ENCODE measurements around the gene SLFN5.

DNA sequence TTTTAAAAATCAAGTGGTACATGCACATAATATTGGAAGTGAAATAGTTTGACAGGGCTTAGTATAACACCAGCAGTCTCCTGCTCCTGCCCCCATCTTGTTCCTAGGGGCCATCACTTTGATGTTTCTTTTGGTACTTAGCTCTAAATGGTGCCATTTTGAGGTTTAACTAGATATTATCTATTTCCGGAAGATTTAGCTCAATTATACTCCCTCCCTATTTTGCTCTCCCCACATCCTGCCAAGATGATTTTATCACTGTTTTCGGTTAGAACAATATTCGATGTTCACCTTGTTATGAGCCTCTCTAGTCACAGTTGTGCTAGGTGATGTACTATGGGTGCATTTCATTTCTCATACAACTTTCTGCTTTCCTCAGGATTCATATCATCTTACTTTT, 28.7 kb upstream of the SLFN5 start:
- no peak for TF ChIP-seq POLR2A (IDR thresholded peaks at IDR 0.05)
- TF ChIP-seq, protein P1, sequence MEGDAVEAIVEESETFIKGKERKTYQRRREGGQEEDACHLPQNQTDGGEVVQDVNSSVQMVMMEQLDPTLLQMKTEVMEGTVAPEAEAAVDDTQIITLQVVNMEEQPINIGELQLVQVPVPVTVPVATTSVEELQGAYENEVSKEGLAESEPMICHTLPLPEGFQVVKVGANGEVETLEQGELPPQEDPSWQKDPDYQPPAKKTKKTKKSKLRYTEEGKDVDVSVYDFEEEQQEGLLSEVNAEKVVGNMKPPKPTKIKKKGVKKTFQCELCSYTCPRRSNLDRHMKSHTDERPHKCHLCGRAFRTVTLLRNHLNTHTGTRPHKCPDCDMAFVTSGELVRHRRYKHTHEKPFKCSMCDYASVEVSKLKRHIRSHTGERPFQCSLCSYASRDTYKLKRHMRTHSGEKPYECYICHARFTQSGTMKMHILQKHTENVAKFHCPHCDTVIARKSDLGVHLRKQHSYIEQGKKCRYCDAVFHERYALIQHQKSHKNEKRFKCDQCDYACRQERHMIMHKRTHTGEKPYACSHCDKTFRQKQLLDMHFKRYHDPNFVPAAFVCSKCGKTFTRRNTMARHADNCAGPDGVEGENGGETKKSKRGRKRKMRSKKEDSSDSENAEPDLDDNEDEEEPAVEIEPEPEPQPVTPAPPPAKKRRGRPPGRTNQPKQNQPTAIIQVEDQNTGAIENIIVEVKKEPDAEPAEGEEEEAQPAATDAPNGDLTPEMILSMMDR (IDR thresholded peaks at IDR 0.05): no peak

Data from body of pancreas (tissue), 4 donors.